Adipocyte (in vitro differentiated cells): ENCODE data around the gene GARNL3.

Experiments used
- DNase-seq: peaks from one replicate; pipeline ENCODE4 v3.0.0-alpha.2; 2015; ENCODE audit warnings: low read depth
- H3K27me3 ChIP-seq: replicated peaks from 2 replicates; pipeline ENCODE4 v1.7.0; 2013; ENCODE audit warnings: mild to moderate bottlenecking, low read length, moderate library complexity; ENCODE audit not compliant: control insufficient read depth, insufficient read depth
- H3K36me3 ChIP-seq: 2 replicates; pipeline ENCODE4 v1.7.0; 2013; ENCODE audit warnings: low read length, mild to moderate bottlenecking, moderate library complexity; ENCODE audit not compliant: control insufficient read depth, insufficient read depth, severe bottlenecking
- H3K4me1 ChIP-seq: 2 replicates; pipeline ENCODE4 v1.7.0; 2013; ENCODE audit warnings: mild to moderate bottlenecking, low read length, moderate library complexity; ENCODE audit not compliant: control insufficient read depth, insufficient read depth
- H3K4me3 ChIP-seq: 2 replicates; pipeline ENCODE4 v1.7.0; 2013; ENCODE audit warnings: mild to moderate bottlenecking, low read length, moderate library complexity
- H3K9ac ChIP-seq: 2 replicates; pipeline ENCODE4 v1.7.0; 2013; ENCODE audit warnings: mild to moderate bottlenecking, low read length, moderate library complexity
- H3K9me3 ChIP-seq: 2 replicates; pipeline ENCODE4 v1.7.0; 2013; ENCODE audit warnings: mild to moderate bottlenecking, low read length, moderate library complexity; ENCODE audit not compliant: control insufficient read depth

Gene GARNL3

GRCh38 chr9:127318651-127319167, 54.1 kb downstream of the GARNL3 start:
- Histone ChIP-seq H3K4me3 (no peak overlapping the region), H3K4me1 (peaks cover 12% of the 10 kb centered on the region), H3K27me3 (peaks cover 52% of the 10 kb centered on the region), H3K9me3 (no peaks in the 10 kb centered on the region), H3K36me3 (no peaks in the 10 kb centered on the region), H3K9ac (no peak overlapping the region)
- DNase-seq: no peak

- no peak for DNase-seq
- H3K9me3 ChIP-seq: no peaks in the 10 kb centered on the region
- H3K9ac ChIP-seq: no peak overlapping the region
- peaks cover 12% of the 10 kb centered on the region for H3K4me1 ChIP-seq
- no peaks in the 10 kb centered on the region for H3K36me3 ChIP-seq
- H3K27me3 ChIP-seq: peaks cover 60% of the 10 kb centered on the region
- no peak overlapping the region for H3K4me3 ChIP-seq
Observed at GRCh38 chr9:127319366-127320114, 55.0 kb downstream of the GARNL3 start.

GRCh38 chr9:127320115-127320378, 55.5 kb downstream of the GARNL3 start:
- Histone ChIP-seq H3K4me3 (no peak overlapping the region), H3K36me3 (no peaks in the 10 kb centered on the region), H3K4me1 (peaks cover 12% of the 10 kb centered on the region), H3K9ac (no peak overlapping the region), H3K9me3 (no peaks in the 10 kb centered on the region), H3K27me3 (peaks cover 61% of the 10 kb centered on the region)
- no peak for DNase-seq

- no peaks in the 10 kb centered on the region for H3K4me1 ChIP-seq
- no peak for DNase-seq
- H3K9ac ChIP-seq: no peak overlapping the region
- H3K27me3 ChIP-seq: peaks cover 72% of the 10 kb centered on the region
- no peaks in the 10 kb centered on the region for H3K36me3 ChIP-seq
- H3K9me3 ChIP-seq: no peaks in the 10 kb centered on the region
- no peak overlapping the region for H3K4me3 ChIP-seq
Observed at GRCh38 chr9:127323393-127323792, 58.8 kb downstream of the GARNL3 start.

- Histone ChIP-seq H3K27me3 (peaks cover 72% of the 10 kb centered on the region), H3K4me3 (no peak overlapping the region), H3K9me3 (no peaks in the 10 kb centered on the region), H3K36me3 (no peaks in the 10 kb centered on the region), H3K9ac (no peak overlapping the region), H3K4me1 (peaks cover 13% of the 10 kb centered on the region)
- DNase-seq: no peak
Observed at GRCh38 chr9:127330501-127330900, 65.9 kb downstream of the GARNL3 start.

- H3K4me3 ChIP-seq: no peak overlapping the region
- no peak overlapping the region for H3K9ac ChIP-seq
- no peak for DNase-seq
- peaks cover 35% of the 10 kb centered on the region for H3K4me1 ChIP-seq
- no peaks in the 10 kb centered on the region for H3K36me3 ChIP-seq
- H3K9me3 ChIP-seq: no peaks in the 10 kb centered on the region
- H3K27me3 ChIP-seq: peaks cover 62% of the 10 kb centered on the region
Observed at GRCh38 chr9:127333221-127334064, 68.9 kb downstream of the GARNL3 start.

- no peaks in the 10 kb centered on the region for H3K36me3 ChIP-seq
- H3K9me3 ChIP-seq: no peaks in the 10 kb centered on the region
- no peak overlapping the region for H3K9ac ChIP-seq
- H3K27me3 ChIP-seq: peaks cover 54% of the 10 kb centered on the region
- DNase-seq: no peak
- H3K4me1 ChIP-seq: peaks cover 35% of the 10 kb centered on the region
- H3K4me3 ChIP-seq: no peak overlapping the region
Observed at GRCh38 chr9:127334725-127335124, 70.2 kb downstream of the GARNL3 start.

- Histone ChIP-seq H3K9me3 (no peaks in the 10 kb centered on the region), H3K4me3 (peak overlapping the region; percentile 30), H3K4me1 (peaks cover 35% of the 10 kb centered on the region), H3K36me3 (no peaks in the 10 kb centered on the region), H3K9ac (no peak overlapping the region), H3K27me3 (peaks cover 45% of the 10 kb centered on the region)
- peak; percentile 57 for DNase-seq
Observed at GRCh38 chr9:127336086-127336485, 71.5 kb downstream of the GARNL3 start.

GRCh38 chr9:127336506-127337352, 72.2 kb downstream of the GARNL3 start:
- H3K9ac ChIP-seq: no peak overlapping the region
- DNase-seq: peak; percentile 97
- H3K27me3 ChIP-seq: peaks cover 46% of the 10 kb centered on the region
- H3K4me3 ChIP-seq: peak overlapping the region; percentile 30
- no peaks in the 10 kb centered on the region for H3K36me3 ChIP-seq
- peaks cover 35% of the 10 kb centered on the region for H3K4me1 ChIP-seq
- H3K9me3 ChIP-seq: no peaks in the 10 kb centered on the region

- Histone ChIP-seq H3K27me3 (peaks cover 57% of the 10 kb centered on the region), H3K9ac (no peak overlapping the region), H3K9me3 (no peaks in the 10 kb centered on the region), H3K4me3 (no peak overlapping the region), H3K36me3 (no peaks in the 10 kb centered on the region), H3K4me1 (peaks cover 21% of the 10 kb centered on the region)
- DNase-seq: no peak
Observed at GRCh38 chr9:127340721-127341120, 76.1 kb downstream of the GARNL3 start.

- no peak for DNase-seq
- Histone ChIP-seq H3K9me3 (no peaks in the 10 kb centered on the region), H3K36me3 (no peaks in the 10 kb centered on the region)
Observed at GRCh38 chr9:127341152-127341551, 76.6 kb downstream of the GARNL3 start.

More at GRCh38 chr9:127341152-127341551, 76.6 kb downstream of the GARNL3 start:
- H3K4me1 ChIP-seq: peaks cover 17% of the 10 kb centered on the region
- no peak overlapping the region for H3K4me3 ChIP-seq
- H3K9ac ChIP-seq: no peak overlapping the region
- peaks cover 62% of the 10 kb centered on the region for H3K27me3 ChIP-seq
